GM18502 (cell line): ENCODE results near the gene ARRDC1.
"Not testable (repeated sequence)": the region's sequence is repeated elsewhere in the genome, so short reads cannot be mapped to it uniquely, and the experiment has no call there.

ENCODE experiments used
- ATAC-seq: cut with Tn5 transposase; IDR thresholded peaks from one replicate; pipeline ENCODE4 v1.9.1; 2021; ENCODE audit warnings: mild to moderate bottlenecking; ENCODE audit not compliant: unreplicated experiment, poor library complexity

Gene ARRDC1

DNA sequence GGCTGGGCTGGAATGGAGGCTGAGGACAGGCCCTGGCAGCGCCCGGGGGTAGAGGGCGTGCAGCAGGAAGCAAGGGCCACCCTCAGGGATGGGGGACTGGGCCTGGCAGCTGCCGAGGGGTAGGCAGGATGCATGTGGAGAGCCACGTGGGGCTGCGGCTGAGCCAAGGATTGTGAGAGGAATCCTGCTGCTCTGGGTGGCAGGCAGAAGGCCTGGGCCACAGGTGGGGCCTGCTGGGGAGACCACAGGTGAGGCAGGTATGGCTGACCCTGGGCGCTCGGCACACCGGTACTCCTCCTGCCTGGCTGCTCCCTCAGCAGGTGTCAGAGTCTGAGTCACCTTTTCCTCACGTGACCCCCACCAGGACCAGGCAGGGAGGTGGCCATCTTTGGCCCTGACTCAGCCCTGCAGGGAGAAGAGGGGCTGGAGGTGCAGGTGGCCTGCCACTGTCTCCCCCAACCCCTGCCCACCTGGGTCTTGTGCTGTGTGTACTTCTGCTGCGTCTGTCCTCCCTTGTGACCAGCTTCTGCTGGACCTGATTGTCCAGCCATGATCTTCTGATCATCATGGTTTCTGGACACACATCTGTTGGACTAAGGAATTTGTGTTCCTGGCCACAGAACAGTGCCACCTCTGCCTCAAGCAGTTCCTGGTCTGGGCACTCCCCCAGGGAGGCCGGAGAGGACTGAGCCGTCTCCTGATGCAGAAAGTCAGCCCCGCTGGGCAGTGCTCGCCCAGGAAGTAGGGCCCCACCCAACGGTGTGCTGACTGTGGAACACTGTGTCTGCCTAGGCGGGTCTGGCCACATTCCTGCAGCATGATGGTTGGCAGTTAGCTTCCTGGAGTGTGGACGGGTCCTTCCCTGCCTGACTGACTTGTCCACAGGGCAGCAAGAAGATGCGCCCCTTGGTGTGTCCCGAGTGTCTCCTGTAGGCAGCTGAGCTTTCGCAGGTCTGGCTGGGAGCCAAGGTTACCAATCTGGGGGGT is 6.4 kb downstream of the ARRDC1 start:
- ATAC-seq: no peak

DNA sequence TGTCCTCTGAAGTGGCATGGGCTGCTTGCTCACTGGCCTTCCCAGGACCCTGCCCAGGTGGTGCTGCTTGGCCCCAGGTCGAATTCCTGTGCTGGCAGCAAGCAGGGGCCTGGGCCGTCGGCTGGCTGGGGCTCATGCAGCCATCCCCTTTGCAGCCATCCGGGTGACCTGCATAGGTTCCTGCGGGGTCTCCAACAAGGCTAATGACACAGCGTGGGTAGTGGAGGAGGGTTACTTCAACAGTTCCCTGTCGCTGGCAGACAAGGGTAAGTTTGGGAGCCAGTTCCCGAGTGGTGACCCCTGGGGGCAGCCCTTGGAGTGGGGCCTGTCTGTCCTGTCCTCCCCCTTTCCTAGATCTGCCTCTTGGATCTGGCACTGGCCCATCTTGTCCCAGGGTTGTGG is 7.3 kb downstream of the ARRDC1 start:
- no peak for ATAC-seq

GRCh38 chr9:137613259-137613658 is 7.8 kb downstream of the ARRDC1 start:
- no peak for ATAC-seq

GRCh38 chr9:137613738-137614523 is 8.4 kb downstream of the ARRDC1 start:
- ATAC-seq: no peak

- no peak for ATAC-seq
Measured at GRCh38 chr9:137614631-137615386, 9.3 kb downstream of the ARRDC1 start.

GRCh38 chr9:137615387-137615871 is 9.9 kb downstream of the ARRDC1 start:
- ATAC-seq: no peak

- peak; percentile 71 for ATAC-seq
Measured at GRCh38 chr9:137618105-137619067, 12.9 kb downstream of the ARRDC1 start, which contains the start of gene EHMT1. TSS of gene EHMT1 (plus strand) at chr9:137619005. CDS start at chr9:137619029, 24 bp downstream.

- no peak for ATAC-seq
Measured at GRCh38 chr9:137619240-137620047, 14.0 kb downstream of the ARRDC1 start.

DNA sequence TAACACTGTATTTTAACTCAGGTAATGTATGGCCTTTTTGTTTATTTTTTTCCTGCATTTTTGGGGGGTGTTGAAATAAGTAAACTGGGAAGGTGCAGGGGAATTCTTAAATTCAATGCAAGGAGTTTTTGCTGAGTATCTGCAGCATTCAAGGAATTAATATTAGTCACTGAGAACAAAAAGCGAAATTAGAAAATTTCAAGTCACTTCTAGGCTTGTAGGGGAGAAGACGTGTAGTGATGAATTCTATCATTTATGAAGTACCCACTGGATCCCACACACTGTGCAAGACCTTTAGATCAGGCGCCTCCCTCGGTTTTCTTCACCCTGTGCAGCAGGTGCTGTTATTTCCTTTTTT is 14.5 kb downstream of the ARRDC1 start:
- no peak for ATAC-seq

DNA sequence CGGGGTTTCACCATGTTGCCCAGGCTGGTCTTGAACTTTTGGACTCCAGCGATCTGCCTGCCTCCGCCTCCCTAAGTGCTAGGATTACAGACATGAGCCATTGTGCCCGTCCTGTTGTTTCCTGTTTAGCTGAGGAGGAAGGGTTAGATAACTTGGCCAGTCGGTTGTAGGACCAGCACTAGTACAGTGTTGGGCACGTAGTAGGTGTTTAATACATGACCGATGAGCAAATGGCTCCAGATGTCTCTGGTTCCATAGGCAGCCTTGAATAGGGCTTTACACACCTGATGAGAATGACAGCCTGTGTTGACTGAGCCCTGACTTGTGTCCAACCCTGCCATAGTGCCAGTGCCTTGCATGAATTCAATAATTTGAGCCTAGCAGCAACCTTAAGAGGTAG is 15.1 kb downstream of the ARRDC1 start:
- no peak for ATAC-seq

DNA sequence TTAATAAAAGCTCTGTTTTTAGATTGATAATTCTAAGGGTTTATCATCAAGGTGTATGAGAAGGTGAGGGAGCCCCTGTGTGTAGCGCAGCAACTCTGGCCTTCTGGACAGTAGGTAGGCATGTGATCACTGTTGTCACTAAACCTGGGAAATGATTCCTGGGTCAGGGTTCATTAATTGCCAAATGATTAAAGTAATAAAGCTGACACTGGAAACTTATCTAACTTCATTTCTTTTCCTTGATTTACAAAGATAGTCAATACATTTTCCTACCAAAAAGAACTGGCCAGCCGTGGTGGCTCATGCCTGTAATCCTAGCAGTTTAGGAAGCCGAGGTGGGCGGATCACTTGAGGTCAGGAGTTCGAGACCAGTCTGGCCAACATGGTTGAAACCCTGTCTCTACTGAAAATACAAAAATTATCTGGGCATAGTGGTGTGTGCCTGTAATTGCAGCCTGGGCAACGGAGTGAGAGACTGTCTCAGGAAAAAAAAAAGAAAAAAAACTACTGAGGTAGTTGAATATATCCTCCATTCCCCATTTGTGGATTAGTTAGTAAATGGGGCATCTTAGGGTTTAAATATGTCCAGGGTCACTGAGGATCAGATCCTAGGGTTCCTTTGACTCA is 15.8 kb downstream of the ARRDC1 start:
- ATAC-seq: no peak

DNA sequence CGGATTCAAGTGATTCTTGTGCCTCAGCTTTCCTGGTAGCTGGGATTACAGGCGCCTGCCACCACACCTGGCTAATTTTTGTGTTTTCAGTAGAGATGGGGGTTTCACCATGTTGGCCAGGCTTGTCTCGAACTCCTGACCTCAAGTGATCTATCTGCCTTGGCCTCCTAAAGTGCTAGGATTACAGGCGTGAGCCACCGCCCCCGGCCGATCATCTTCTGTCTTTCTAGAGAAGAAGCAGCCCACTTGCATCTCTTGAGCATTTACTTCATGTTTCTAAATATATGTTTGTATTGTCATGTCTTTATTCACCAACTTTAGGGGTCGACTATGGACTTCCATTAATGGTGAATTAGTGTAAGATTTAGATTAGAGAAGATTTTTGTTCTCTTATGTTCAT is 16.7 kb downstream of the ARRDC1 start:
- ATAC-seq: not testable (repeated sequence)

DNA sequence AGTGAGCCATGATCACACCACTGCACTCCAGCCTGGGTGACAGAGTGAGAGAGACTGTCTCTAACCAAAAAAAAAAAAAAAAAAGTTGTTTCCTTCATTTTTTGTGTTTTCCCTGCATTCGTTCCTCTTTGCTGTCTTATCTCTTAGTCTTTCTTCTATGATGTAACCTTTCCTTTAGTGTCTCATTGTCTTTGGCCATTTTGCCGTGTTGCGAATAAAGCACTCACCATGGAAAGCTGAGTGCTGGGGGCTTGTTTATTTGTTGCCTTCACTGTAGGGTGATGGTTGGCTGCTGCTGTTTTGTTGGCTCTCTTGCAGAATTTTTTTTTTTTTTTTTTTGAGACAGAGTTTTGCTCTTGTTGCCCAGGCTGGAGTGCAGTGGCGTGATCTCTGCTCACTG is 21.0 kb downstream of the ARRDC1 start:
- no peak for ATAC-seq

DNA sequence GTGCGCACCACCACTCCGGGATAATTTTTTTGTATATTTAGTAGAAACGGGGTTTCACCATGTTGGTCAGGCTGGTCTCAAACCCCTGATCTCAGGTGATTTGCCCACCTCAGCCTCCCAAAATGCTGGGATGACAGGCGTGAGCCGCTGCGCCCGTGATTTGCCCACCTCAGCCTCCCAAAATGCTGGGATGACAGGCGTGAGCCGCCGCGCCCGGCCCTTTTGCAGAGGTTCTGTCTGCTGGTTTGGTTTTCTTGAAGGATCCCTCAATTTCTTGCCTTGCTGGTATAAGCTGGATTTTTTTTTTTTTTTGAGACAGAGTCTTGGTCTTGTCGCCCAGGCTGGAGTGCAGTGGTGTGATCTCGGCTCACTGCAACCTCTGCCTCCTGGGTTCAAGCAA is 21.9 kb downstream of the ARRDC1 start:
- not testable (repeated sequence) for ATAC-seq

- ATAC-seq: no peak
Measured at GRCh38 chr9:137630126-137630525, 24.6 kb downstream of the ARRDC1 start.

DNA sequence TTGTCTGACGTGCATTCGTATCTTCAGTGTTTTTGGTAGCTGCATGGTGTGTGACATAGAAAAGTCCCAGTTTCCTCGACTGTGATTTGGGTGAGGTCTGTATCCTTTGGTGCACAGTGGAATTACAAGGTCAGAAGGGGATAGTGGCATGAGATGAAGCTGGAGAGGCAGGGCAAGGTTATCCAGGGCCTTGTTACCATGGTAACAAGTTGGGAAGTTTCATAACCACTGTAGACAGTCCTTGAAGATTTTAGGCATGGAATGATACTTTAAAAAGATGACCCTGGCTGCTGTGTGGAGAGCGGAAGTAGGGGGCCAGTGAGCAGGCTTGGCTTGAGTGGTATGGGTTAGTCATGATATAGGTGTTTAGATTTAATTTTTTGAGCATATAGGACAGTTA is 25.2 kb downstream of the ARRDC1 start:
- no peak for ATAC-seq

DNA sequence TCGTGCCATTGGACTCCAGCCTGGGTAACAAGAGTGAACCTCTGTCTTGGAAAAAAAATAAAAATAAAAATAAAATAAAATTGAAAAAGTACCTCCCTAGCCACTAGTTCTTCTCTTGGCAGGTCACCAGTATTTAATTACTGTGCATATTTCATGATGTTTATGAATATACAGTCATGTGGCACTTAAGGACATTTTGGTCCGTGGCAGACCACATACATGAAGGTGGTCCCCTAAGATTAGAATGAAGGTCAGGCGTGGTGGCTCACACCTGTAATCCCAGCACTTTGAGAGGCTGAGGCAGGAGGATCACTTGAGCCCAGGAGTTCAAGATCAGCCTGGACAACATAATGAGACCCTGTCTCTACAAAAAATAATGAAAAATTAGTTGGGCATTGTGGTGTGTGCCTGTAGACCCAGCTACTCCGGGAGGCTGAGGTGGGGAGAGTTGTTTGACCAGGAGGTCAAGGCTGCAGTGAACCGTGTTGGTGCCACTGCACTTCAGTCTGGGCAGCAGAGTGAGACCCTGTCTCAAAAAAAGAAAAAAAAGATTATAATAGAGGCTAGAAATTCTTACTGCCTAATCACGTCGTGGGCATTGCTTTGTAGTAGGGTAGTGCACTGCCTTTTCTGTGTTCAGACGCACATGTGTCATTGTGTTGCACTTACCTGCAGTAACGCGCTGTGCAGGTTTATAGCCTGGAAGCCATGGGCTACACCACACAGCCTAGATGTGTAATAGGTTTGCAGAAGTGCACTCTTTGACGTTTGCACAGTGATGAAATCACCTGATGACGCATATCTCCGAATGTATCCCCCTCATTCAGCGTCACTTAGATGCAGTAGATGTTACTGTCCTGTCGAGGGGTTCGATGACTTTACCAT is 26.1 kb downstream of the ARRDC1 start:
- no peak for ATAC-seq
